ENCODE data around the gene LIMS3. TPM values are rescaled to one million over a fixed set of nuclear protein-coding genes. Genes with fewer than 3 reads are reported as not detected.
"Not testable (repeated sequence)": the region's sequence is repeated elsewhere in the genome, so short reads cannot be mapped to it uniquely, and the experiment has no call there.

LIMS3 gene
- total RNA-seq (2016; rRNA removed; fragmentation: Illumina TruSeq; extraction: Trizol), result 0.69 and 1.3 TPM in 2 replicates
- not detected in 2 replicates for total RNA-seq (2016; cell fraction: cytosol; rRNA removed; fragmentation: Illumina TruSeq; extraction: Trizol; ENCODE audit: low read depth)
- total RNA-seq (2016; cell fraction: insoluble cytoplasmic fraction; rRNA removed; fragmentation: Illumina TruSeq; extraction: Trizol), result 0.28 and 1.1 TPM in 2 replicates
- total RNA-seq (2016; cell fraction: membrane; rRNA removed; fragmentation: Illumina TruSeq; extraction: Trizol), result 0.25 TPM in 1 of 2 replicates, not detected in the other
- total RNA-seq (2016; cell fraction: nucleus; rRNA removed; fragmentation: Illumina TruSeq; extraction: Trizol), result 0.38 TPM in 1 of 2 replicates, not detected in the other
- polyA plus RNA-seq (2011; rRNA removed), result 2.2 TPM in 1 of 2 replicates, not detected in the other
- 0.35 and 0.44 TPM in 2 replicates for polyA plus RNA-seq (2011; cell fraction: cytosol; rRNA removed)
- polyA plus RNA-seq (2011; cell fraction: nucleus; rRNA removed), result 0.29 and 0.59 TPM in 2 replicates
- polyA plus RNA-seq (2012), result 1.6 and 2.9 TPM in 2 replicates
- polyA plus RNA-seq (2016; cell fraction: cytosol; fragmentation: Illumina TruSeq; extraction: Trizol; ENCODE audit: low read depth), result 0.12 and 0.37 TPM in 2 replicates
- polyA plus RNA-seq (2016; cell fraction: insoluble cytoplasmic fraction; fragmentation: Illumina TruSeq; extraction: Trizol; ENCODE audit: low read depth), result 1.0 and 1.4 TPM in 2 replicates
- polyA plus RNA-seq (2016; cell fraction: membrane; fragmentation: Illumina TruSeq; extraction: Trizol; ENCODE audit: low read depth), result 0.39 TPM in 1 of 2 replicates, not detected in the other
- 0.32 and 1.3 TPM in 2 replicates for polyA plus RNA-seq (2016; cell fraction: nucleus; fragmentation: Illumina TruSeq; extraction: Trizol; ENCODE audit: insufficient read depth, low read depth)
- polyA minus RNA-seq (2011; rRNA and poly(A)+ RNA removed; ENCODE audit: low replicate concordance), result 1.2 TPM in 1 of 2 replicates, not detected in the other
- polyA minus RNA-seq (2011; cell fraction: cytosol; rRNA and poly(A)+ RNA removed), result not detected in 2 replicates
- polyA minus RNA-seq (2011; cell fraction: nucleus; rRNA and poly(A)+ RNA removed), result 1.5 and 4.4 TPM in 2 replicates
- Bru-seq, nascent RNA, result not detected
- BruChase-seq, experiment 1, labeled RNA remaining after a 6-hour chase, result not detected
- not detected for BruChase-seq, experiment 2, labeled RNA remaining after a 2-hour chase
- long read RNA-seq, experiment 1, result 0 reads
- long read RNA-seq, experiment 2, result 0 reads

DNA sequence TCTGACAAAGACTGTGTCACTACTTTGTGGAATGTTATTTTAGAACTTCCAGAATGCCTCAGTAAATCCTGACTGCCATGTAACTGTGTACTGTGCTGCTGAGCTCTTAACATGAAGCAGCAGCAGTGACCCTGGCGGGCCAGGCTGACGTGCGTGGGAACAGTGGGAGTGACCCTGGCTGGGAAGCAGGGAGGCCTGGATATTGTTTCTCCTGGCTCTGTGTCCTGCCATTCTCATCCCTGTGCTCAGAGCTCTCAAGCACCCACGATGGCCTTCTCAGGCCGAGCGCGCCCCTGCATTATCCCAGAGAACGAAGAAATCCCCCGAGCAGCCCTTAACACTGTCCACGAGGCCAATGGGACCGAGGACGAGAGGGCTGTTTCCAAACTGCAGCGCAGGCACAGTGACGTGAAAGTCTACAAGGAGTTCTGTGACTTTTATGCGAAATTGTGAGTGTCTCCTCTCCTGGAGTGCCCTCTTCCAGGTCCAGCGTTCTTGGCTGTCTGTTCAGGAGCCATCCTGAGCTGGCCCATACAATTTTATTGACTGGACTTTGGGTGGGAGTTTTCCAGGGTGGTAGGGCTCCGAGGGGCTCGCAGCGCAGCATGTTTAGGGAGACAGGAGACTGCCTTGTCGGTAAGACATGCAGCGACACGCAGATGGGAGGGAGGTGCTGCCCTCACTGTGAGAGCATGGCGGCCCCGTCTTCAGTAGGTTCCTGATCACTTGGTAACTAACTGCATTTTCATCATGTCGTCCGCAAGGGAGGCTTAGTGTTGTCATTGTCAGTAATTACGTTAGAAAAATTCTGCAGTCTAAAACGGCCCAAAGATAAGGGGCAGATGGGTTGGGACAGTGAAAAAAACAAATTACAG is at the start of gene LIMS3:
Gene LIMS3, plus strand, starts transcription at position 227 of the 875 bp plus-strand sequence. Its CDS starts 41 bp downstream, at position 268.
- H3K9ac ChIP-seq (ENCODE audit: insufficient read depth, low read depth, low read length); FAIRE-seq; DNase-seq (ENCODE audit: low spot score); H4K20me1 ChIP-seq (ENCODE audit: insufficient read depth, low read length); H3K9me3 ChIP-seq (ENCODE audit: low read length); intact Hi-C loops (cut with micrococcal nuclease; ENCODE audit: unreplicated experiment); POLR2A ChIA-PET; H3K36me3 ChIP-seq (replicated peaks in 1 of 2; ENCODE audit: control insufficient read depth in 1 of 2, insufficient read depth in 2 of 2, low read length in 2 of 2); H3K27ac ChIP-seq (ENCODE audit: extremely low read length, insufficient read depth, low read length); in situ Hi-C loops (cut with HindIII; ENCODE audit: extremely low pct_ligation_motif_present, low pct_unique_long_range_greater_than_20kb); H3K79me2 ChIP-seq (ENCODE audit: insufficient read depth, low read length); H3K4me3 ChIP-seq (replicated peaks in 1 of 3; ENCODE audit: insufficient read depth in 1 of 3, low read depth in 2 of 3, low read length in 3 of 3); H3K4me2 ChIP-seq (ENCODE audit: low read depth, low read length); H3K4me1 ChIP-seq (ENCODE audit: insufficient read depth, low read length); CTCF ChIA-PET (ENCODE audit: low intra/inter-chr PET ratio, low total read pairs); H2AFZ ChIP-seq (ENCODE audit: low read length); H3K27me3 ChIP-seq (ENCODE audit: control insufficient read depth in 1 of 2, insufficient read depth in 2 of 2, low read length in 2 of 2); BruUV-seq (replicated peaks): not testable (repeated sequence)
- no CpG with 5 or more reads among the region's 28 CpGs for WGBS (ENCODE audit: low lambda C conversion rate)
- peak; percentile 68 for ATAC-seq

GRCh38 chr2:109871129-109871751 is 27.2 kb upstream of the LIMS3 start:
- POLR2A ChIA-PET; H3K36me3 ChIP-seq (replicated peaks in 1 of 2; ENCODE audit: control insufficient read depth in 1 of 2, insufficient read depth in 2 of 2, low read length in 2 of 2); H3K4me1 ChIP-seq (ENCODE audit: insufficient read depth, low read length); H2AFZ ChIP-seq (ENCODE audit: low read length); H4K20me1 ChIP-seq (ENCODE audit: insufficient read depth, low read length); intact Hi-C loops (cut with micrococcal nuclease; ENCODE audit: unreplicated experiment); H3K4me3 ChIP-seq (replicated peaks in 1 of 3; ENCODE audit: insufficient read depth in 1 of 3, low read depth in 2 of 3, low read length in 3 of 3); DNase-seq (ENCODE audit: low spot score); H3K79me2 ChIP-seq (ENCODE audit: insufficient read depth, low read length); BruUV-seq (replicated peaks); H3K9ac ChIP-seq (ENCODE audit: insufficient read depth, low read depth, low read length); H3K27ac ChIP-seq (ENCODE audit: extremely low read length, insufficient read depth, low read length); H3K9me3 ChIP-seq (ENCODE audit: low read length); in situ Hi-C loops (cut with HindIII; ENCODE audit: extremely low pct_ligation_motif_present, low pct_unique_long_range_greater_than_20kb); H3K27me3 ChIP-seq (ENCODE audit: control insufficient read depth in 1 of 2, insufficient read depth in 2 of 2, low read length in 2 of 2); FAIRE-seq; CTCF ChIA-PET (ENCODE audit: low intra/inter-chr PET ratio, low total read pairs); H3K4me2 ChIP-seq (ENCODE audit: low read depth, low read length): not testable (repeated sequence)
- ATAC-seq, result peak; percentile 99
- no CpG with 5 or more reads among the region's 8 CpGs for WGBS (ENCODE audit: low lambda C conversion rate)

DNA sequence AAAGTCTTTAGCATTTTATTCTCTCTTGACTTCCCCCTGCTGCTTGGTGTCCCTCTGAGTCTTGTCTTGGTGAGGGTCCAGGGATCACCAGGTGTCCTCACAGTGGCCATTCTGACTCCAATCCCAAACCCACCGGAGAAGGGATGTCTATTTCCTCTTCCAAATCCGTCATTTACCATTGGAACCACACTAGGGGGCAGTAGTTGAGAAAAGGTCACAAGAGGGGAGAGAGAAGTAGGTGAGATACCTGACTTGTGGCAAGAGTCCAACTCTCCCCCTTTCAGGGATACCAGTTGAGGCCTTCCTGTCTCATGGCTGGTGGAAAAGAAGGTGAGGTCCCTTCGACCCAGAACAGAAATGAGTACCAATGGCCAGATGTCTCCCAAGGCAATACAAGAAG is 21.9 kb upstream of the LIMS3 start:
- in situ Hi-C loops (cut with HindIII; ENCODE audit: extremely low pct_ligation_motif_present, low pct_unique_long_range_greater_than_20kb); H3K27me3 ChIP-seq (ENCODE audit: control insufficient read depth in 1 of 2, insufficient read depth in 2 of 2, low read length in 2 of 2); H2AFZ ChIP-seq (ENCODE audit: low read length); DNase-seq (ENCODE audit: low spot score); POLR2A ChIA-PET; H3K4me3 ChIP-seq (replicated peaks in 1 of 3; ENCODE audit: insufficient read depth in 1 of 3, low read depth in 2 of 3, low read length in 3 of 3); H3K9me3 ChIP-seq (ENCODE audit: low read length); ATAC-seq; H3K9ac ChIP-seq (ENCODE audit: insufficient read depth, low read depth, low read length); CTCF ChIA-PET (ENCODE audit: low intra/inter-chr PET ratio, low total read pairs); H3K4me1 ChIP-seq (ENCODE audit: insufficient read depth, low read length); H3K79me2 ChIP-seq (ENCODE audit: insufficient read depth, low read length); H3K4me2 ChIP-seq (ENCODE audit: low read depth, low read length); intact Hi-C loops (cut with micrococcal nuclease; ENCODE audit: unreplicated experiment); H3K27ac ChIP-seq (ENCODE audit: extremely low read length, insufficient read depth, low read length); BruUV-seq (replicated peaks); H4K20me1 ChIP-seq (ENCODE audit: insufficient read depth, low read length); H3K36me3 ChIP-seq (replicated peaks in 1 of 2; ENCODE audit: control insufficient read depth in 1 of 2, insufficient read depth in 2 of 2, low read length in 2 of 2); FAIRE-seq: not testable (repeated sequence)
- WGBS (ENCODE audit: low lambda C conversion rate), result no CpG with 5 or more reads among the region's 3 CpGs

All from HepG2 (cell line).